DOHH2 (cell line): ENCODE results near the gene PRDM15.
A peak's percentile ranks its signal among the peaks of the same experiment; 100 is the strongest.

Source experiments
- H3F3A ChIP-seq: fragments of 200-600 bp; sonication (generic), shearing (Covaris generic); 2 replicates; pipeline ENCODE4 v1.6.0; 2016; ENCODE audit warnings: antibody characterized with exemption, mild to moderate bottlenecking; ENCODE audit not compliant: control insufficient read depth, insufficient read depth
- H3K27ac ChIP-seq: fragments of 200-600 bp; sonication (generic); 2 replicates; pipeline ENCODE4 v1.5.1; 2014; ENCODE audit warnings: low read depth, mild to moderate bottlenecking, low read length, moderate library complexity
- H3K27me3 ChIP-seq: fragments of 200-600 bp; sonication (generic); 2 replicates; pipeline ENCODE4 v1.6.1; 2014; ENCODE audit warnings: mild to moderate bottlenecking, low read length, mixed read lengths; ENCODE audit not compliant: control insufficient read depth
- H3K36me3 ChIP-seq: fragments of 200-600 bp; sonication (generic); 2 replicates; pipeline ENCODE4 v1.6.1; 2014; ENCODE audit warnings: mild to moderate bottlenecking, low read length, moderate library complexity, mixed read lengths; ENCODE audit not compliant: control insufficient read depth
- H3K4me1 ChIP-seq: fragments of 200-600 bp; sonication (generic); 2 replicates; pipeline ENCODE4 v1.6.1; 2014; ENCODE audit warnings: mild to moderate bottlenecking, low read length, mixed read lengths; ENCODE audit not compliant: control insufficient read depth
- H3K4me2 ChIP-seq: fragments of 200-600 bp; sonication (generic); 2 replicates; pipeline ENCODE4 v1.6.0; 2014; ENCODE audit warnings: mild to moderate bottlenecking, low read length, moderate library complexity
- H3K4me3 ChIP-seq: fragments of 200-600 bp; sonication (generic); 2 replicates; pipeline ENCODE4 v1.5.1; 2014; ENCODE audit warnings: mild to moderate bottlenecking, low read length, mixed read lengths
- H3K79me2 ChIP-seq: fragments of 200-600 bp; sonication (generic); 2 replicates; pipeline ENCODE4 v1.6.1; 2014; ENCODE audit warnings: mild to moderate bottlenecking, low read length, mixed read lengths; ENCODE audit not compliant: control insufficient read depth
- H3K9me2 ChIP-seq: fragments of 200-600 bp; sonication (generic); replicated peaks from 2 replicates; pipeline ENCODE4 v1.6.1; 2014; ENCODE audit warnings: mild to moderate bottlenecking, low read length, mixed read lengths; ENCODE audit not compliant: control insufficient read depth
- H3K9me3 ChIP-seq: fragments of 200-600 bp; sonication (generic); 2 replicates; pipeline ENCODE4 v1.6.1; 2014; ENCODE audit warnings: antibody characterized with exemption, low read length, mixed read lengths; ENCODE audit not compliant: control insufficient read depth, insufficient read depth
- H4K20me1 ChIP-seq: fragments of 200-600 bp; sonication (generic); 2 replicates; pipeline ENCODE4 v1.6.0; 2014; ENCODE audit warnings: low read depth, mild to moderate bottlenecking, antibody characterized with exemption, low read length, moderate library complexity; ENCODE audit not compliant: control insufficient read depth, insufficient read depth
- EZH2phosphoT487 ChIP-seq: fragments of 200-600 bp; sonication (generic); IDR thresholded peaks from 2 replicates; pipeline ENCODE4 v1.6.1; 2017; ENCODE audit warnings: borderline replicate concordance, mild to moderate bottlenecking, antibody characterized with exemption, low read length, moderate library complexity, mixed read lengths
- TF ChIP-seq, protein P1 (sequence below): fragments of 200-600 bp; sonication (generic); IDR thresholded peaks from one replicate; pipeline ENCODE4 v1.5.1; 2014; ENCODE audit warnings: antibody characterized with exemption, mild to moderate bottlenecking, low read depth, low read length; ENCODE audit not compliant: poor library complexity, severe bottlenecking

PRDM15 gene

DNA sequence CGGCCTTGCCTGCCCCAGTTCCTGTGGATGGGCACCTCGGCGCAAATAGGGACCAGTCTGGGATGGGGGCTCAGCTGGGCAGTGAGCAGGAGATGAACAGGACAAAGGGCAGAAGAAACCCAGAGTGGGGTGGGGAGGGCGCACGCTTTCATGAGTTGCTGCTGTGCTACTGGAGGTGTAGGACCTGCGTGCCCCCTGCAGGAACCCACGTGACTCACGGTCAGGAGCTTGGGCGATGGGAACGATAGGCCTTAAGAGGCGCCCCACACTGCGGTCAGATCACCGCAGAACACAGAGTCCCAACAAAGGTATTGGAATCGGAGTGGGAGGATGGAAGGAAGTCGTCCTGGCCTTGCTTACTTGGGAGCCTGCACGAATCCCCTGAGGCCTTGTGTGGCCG, 17.2 kb downstream of the PRDM15 start:
- Histone ChIP-seq H3K4me1 (peaks cover 65% of the 10 kb centered on the region), H3K36me3 (peaks cover 55% of the 10 kb centered on the region), H3K4me2 (peak overlapping the region; percentile 82), H3K9me2 (no peaks in the 10 kb centered on the region), H3K27me3 (no peaks in the 10 kb centered on the region), H3K9me3 (no peaks in the 10 kb centered on the region), H3K4me3 (peak overlapping the region; percentile 73), H4K20me1 (no peaks in the 10 kb centered on the region), H3K27ac (peak overlapping the region; percentile 92), H3K79me2 (peaks cover 63% of the 10 kb centered on the region), H3F3A (peaks cover 33% of the 10 kb centered on the region)
- TF ChIP-seq, protein P1, sequence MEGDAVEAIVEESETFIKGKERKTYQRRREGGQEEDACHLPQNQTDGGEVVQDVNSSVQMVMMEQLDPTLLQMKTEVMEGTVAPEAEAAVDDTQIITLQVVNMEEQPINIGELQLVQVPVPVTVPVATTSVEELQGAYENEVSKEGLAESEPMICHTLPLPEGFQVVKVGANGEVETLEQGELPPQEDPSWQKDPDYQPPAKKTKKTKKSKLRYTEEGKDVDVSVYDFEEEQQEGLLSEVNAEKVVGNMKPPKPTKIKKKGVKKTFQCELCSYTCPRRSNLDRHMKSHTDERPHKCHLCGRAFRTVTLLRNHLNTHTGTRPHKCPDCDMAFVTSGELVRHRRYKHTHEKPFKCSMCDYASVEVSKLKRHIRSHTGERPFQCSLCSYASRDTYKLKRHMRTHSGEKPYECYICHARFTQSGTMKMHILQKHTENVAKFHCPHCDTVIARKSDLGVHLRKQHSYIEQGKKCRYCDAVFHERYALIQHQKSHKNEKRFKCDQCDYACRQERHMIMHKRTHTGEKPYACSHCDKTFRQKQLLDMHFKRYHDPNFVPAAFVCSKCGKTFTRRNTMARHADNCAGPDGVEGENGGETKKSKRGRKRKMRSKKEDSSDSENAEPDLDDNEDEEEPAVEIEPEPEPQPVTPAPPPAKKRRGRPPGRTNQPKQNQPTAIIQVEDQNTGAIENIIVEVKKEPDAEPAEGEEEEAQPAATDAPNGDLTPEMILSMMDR, result peak; percentile 56
- TF ChIP-seq EZH2phosphoT487, result no peak

DNA sequence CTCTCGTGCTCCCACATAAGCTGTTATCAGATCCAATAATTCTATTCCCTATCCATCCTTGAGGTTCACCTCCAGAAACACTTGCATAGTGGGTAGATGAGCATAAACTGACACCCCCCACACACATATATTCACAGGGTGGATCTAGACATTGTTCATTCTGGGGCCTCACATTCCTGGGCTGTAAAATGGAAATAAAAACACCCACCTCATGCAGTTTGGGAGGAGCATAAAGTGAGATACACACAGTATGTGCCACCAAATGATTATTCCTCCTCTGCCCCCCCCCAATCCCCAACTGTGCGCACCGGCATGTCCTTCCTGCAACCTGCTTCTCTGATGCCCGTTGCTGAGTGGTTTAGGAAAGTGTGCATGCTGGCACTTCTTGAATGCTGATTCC, 17.9 kb downstream of the PRDM15 start:
- peak overlapping the region; percentile 82 for H3K4me2 ChIP-seq
- peak overlapping the region; percentile 92 for H3K27ac ChIP-seq
- H3F3A ChIP-seq, result peaks cover 32% of the 10 kb centered on the region

DNA sequence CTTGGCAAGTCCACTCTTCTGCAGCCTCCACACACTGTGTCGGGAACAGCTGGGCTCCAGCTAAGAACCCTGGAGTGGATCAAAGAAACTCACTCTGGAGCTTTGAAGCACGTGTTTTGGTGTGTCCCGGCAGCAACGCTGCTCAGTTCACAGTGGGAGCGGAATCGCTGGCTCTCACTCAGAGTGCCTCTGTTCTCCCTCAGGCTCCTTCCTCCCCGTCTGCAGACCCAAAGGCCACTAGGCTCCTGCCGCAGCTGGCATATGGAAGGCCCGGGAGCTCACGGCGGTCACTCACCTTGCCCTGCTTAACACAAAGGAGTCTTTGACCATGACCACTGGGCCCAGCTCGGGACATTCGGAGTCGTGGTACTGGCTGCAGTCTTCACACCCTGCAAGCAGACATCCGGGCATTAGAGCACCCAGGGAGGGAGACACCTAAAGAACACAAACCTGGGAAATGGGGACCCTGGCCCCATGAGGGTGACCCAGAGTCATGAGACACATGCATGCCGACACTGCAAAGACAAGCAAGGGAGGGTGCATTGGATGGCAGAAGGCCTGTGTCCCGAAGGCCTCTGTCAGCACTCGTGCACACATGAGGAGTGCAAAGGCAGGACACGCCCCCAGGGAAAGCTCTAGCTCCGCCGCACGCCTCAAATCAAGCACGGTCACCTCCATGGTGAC, 19.7 kb downstream of the PRDM15 start:
- Histone ChIP-seq H3K9me3 (no peaks in the 10 kb centered on the region; the same call in 1 of the 2 replicates), H3K36me3 (peaks cover 75% of the 10 kb centered on the region), H3K4me3 (no peak overlapping the region), H4K20me1 (no peaks in the 10 kb centered on the region), H3K27ac (no peak overlapping the region), H3K9me2 (no peaks in the 10 kb centered on the region), H3K4me2 (no peak overlapping the region), H3K79me2 (peaks cover 38% of the 10 kb centered on the region), H3F3A (peaks cover 19% of the 10 kb centered on the region), H3K4me1 (peaks cover 40% of the 10 kb centered on the region), H3K27me3 (no peaks in the 10 kb centered on the region)
- no peak for TF ChIP-seq EZH2phosphoT487

More for the DNA sequence above, 17.9 kb downstream of the PRDM15 start:
- Histone ChIP-seq H3K4me3 (peak overlapping the region; percentile 73), H3K4me1 (peaks cover 58% of the 10 kb centered on the region), H3K36me3 (peaks cover 62% of the 10 kb centered on the region), H3K9me2 (no peaks in the 10 kb centered on the region), H3K79me2 (peaks cover 55% of the 10 kb centered on the region), H3K9me3 (no peaks in the 10 kb centered on the region; the same call in 1 of the 2 replicates), H3K27me3 (no peaks in the 10 kb centered on the region), H4K20me1 (no peaks in the 10 kb centered on the region)
- no peak for TF ChIP-seq EZH2phosphoT487
- TF ChIP-seq, protein P1, result no peak
